GM10847 (cell line): ENCODE measurements around the gene NPPC.
A peak's percentile ranks its signal among the peaks of the same experiment; 100 is the strongest.

Experiments used
- POLR2A ChIP-seq: IDR thresholded peaks from 2 replicates; pipeline ENCODE4 v1.6.1; 2011; ENCODE audit not compliant: insufficient read length; ENCODE audit errors: extremely low read depth

NPPC gene

GRCh38 chr2:231926180-231926741 is at the start of gene NPPC:
TSS of gene NPPC (minus strand) at chr2:231926396. CDS start at chr2:231926249, 147 bp downstream.
- TF ChIP-seq POLR2A, result no peak

GRCh38 chr2:231975001-231975400 is 48.8 kb upstream of the NPPC start:
- TF ChIP-seq POLR2A, result no peak

DNA sequence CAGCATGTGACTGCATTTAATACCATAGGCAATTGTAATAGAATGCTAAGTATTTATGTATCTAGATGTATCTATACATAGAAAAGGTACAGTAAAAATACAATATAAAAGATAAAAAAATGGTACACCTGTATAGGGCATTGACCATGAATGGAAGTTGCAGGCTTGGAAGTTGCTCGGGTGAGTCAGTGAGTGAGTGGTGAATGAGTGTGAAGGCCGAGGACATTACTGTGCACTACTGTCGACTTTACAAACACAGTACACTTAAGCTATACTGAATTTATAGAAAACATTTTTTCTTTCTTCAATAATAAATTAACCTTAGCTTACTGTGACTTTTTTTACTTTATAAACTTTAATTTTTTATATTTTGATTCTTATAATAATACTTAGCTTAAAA is 44.3 kb upstream of the NPPC start:
- no peak for TF ChIP-seq POLR2A

DNA sequence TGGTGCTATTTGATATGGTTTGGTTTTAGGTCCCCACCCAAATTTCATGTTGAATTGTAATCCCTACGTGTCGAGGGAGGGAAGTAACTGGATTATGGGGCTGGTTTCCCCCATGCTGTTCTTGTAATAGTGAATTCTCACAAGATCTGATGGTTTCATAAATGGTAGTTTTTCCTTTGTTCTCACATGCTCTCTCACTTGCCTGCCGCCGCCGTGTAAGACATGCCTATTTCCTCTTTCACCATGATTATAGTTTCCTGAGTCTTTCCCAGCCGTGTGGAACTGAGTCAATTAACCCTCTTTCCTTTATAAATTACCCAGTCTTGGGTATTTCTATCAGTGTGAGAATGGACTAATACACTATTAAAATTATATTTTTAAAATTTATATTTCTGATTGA is 42.6 kb upstream of the NPPC start:
- no peak for TF ChIP-seq POLR2A

DNA sequence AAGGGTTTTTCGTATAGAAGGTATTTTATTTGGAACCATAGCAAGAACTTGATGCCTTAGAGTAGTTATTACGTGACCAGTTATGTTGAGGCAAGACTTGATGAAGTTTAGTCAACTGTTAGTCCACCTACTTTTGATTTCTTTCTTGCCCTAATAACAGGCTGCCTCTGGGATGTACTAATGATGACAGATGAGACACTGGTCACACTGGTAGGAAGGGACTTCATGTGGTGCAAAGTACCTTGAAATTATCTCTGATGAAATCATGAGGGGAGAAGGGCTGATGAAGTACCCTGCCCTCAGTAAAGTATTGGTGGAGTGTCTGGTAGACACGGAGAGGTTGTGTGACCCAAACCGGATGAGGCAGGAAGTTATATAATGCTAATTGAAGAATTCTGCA is 40.7 kb upstream of the NPPC start:
- TF ChIP-seq POLR2A, result no peak

DNA sequence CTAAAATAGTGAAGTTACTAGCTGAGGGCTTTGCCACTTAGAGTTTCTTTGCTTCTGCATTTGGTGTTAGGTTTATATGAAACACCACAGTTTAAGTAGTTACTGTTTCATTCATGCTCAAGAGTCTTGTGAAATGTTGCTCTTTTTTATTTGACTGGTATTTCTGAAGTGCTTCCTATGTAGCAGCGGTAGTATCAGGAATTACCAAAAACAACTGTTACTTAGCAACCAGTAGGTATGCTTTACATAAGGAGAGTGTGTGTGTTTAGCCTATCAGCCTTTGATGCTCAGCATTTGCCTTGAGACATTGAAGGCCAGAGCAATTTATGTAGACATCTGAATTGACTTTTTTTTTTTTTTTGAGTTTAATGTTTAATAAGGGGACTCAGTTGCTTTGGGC is 38.9 kb upstream of the NPPC start:
- TF ChIP-seq POLR2A, result no peak

- TF ChIP-seq POLR2A, result peak; percentile 31
Observed at GRCh38 chr2:231961349-231962166, 35.4 kb upstream of the NPPC start, which contains the start of gene DIS3L2. TSS of gene DIS3L2 (plus strand) at chr2:231961713. CDS start at chr2:232014928, 53,215 bp downstream.

DNA sequence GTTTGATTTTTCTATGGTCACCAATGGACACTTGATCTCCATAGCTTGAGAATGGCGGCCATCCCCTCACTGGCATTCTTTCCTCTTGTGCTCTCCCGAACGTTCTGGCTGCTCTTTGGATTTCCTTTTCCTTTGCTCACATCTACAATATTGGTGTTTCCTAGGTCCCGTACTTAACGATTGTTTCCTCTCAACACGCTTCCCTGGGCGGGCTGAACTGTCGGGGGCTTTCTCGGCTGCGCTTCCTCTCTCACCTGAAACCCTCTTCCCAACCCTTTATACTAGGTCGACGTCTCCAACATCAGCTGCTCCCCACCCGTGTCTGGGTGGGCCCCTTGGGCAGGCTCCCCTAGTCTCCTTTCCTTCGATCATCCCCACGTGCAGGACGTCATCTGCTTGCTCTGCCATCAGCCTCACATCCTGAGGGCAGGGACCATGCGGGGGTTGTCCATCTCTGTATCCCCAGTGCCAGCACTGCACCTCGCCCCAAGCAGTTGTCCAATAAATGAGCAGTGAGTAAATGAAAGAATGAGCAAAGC is 34.7 kb upstream of the NPPC start:
- no peak for TF ChIP-seq POLR2A

DNA sequence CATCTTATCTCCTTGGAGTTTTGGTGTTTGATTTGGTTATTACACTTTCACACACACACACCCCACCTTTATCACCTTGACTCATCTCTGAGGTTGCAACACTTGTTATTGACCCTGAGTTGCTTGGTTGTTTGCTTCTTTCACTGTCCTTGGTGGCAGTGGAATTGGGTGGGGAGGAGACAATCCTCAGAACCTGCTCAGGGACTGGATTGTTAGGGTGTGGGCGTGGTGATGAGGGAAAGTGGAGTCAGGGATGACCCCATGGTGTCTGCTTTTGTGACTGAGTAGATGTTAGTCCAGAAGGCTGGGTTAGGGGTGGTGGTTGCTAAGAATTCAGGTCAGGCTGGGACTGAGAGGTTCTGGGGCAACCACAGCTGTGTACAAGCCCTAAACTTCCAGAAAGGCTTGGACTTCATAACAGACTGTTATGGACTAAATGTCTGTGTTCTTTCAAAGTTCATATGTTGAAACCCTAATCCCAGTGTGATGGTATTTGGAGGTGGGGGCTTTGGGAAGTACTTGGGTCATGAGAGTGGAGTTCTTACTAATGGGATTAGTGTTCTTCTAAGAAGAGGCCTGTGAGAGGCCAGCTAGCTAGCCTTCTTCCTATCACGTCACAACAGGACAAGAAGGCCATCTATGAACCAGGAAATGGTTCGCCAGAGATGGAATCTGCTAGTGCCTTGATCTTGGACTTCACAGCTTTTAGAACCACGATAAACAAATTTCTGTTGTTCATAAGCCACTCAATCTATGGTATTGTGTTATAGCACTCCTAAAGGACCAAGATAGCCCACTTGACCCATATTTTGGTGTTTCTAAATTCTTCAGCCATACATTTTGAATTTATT is 31.9 kb upstream of the NPPC start:
- no peak for TF ChIP-seq POLR2A

GRCh38 chr2:231955758-231956472 is 29.7 kb upstream of the NPPC start:
- TF ChIP-seq POLR2A, result no peak

DNA sequence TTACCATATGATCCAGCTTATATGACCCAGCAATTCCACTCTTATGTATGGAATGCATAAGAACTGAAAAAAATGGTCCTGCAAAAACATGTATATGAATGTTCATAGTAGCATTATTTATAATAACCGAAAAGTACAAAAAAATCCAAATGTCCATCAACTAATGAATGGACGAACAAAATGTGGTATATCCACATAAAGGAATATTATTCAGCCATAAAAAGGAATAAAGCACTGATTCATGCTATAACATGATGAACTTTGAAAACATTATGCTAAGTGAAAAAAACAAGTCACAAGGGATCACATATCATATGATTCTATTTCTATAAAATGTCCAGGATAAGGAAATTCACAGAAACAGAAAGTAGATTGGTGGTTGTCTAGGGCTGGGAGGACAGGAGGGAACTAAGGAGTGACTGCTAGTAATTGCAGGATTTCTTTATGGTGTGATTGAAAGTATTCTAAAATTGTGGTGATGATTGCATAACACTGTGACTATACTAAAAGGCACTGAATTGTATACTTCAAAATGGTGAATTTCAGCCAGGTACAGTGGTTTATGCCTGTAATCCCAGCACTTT is 25.3 kb upstream of the NPPC start:
- no peak for TF ChIP-seq POLR2A

DNA sequence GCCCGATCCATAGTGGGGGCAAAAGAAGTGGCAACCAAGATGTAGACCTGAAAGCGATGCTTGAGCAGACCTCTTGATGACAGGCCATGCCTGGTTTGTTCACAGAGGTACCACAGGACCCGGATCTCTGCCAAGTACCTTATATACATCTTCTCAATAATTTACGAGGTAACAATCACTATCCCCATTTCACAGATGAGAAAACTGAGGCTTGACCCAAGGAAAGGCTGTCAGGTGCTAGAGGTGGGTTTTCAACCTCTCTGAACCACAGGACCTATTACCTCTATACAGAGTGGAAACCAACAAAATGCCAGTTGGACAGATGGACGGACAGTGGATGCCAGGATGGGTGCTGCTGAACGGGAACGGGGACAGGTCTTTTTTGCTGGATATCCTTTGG is 21.5 kb upstream of the NPPC start:
- no peak for TF ChIP-seq POLR2A

DNA sequence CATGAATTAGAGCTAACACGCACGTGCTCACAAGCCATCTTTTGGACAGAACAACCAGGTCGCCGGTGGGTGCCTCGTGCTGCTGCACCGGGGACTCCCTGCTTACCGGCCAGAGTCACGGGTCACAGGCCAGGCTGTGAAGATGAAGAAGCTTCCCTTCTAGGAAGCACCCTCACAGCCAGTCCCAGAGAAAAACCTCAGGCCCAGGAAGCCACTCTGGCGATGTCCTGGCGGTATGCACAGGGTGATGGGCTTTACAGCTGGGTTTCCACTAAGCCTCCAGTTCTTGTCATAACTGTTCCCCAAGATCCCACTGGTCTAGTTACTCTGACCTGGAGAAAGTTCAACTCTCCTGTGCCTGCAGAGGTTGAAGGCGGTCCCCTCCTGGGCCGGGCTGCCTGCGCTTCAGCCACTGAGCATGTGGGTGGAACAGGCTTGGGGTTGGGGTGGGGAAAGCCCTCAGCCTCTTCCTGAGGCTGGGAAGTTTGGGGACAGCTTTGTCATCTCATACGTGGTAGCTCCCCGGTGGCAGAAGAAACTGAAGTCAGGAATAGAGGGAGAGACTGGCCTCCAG is 20.1 kb upstream of the NPPC start:
- no peak for TF ChIP-seq POLR2A

GRCh38 chr2:231942180-231942579 is 16.0 kb upstream of the NPPC start:
- no peak for TF ChIP-seq POLR2A

DNA sequence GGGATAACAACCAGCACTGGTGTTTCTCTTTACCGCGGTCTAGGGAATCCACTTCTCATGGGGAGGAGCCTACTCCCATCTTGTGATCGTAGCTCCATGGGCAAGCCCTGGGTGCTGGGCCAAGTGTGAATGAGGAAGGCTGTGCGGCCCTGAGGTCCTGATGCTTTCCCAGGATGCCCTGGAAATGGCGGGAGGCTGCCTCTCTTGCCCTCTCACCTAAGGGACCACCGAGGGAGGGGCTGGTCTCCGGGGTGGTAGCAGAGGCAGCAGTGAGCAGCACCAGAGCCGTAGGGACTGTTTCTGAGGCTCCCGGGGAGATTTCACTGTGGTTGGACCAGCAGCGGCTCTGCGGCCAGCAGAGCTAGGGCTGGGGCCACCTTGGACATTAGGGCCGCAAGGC is 15.5 kb upstream of the NPPC start:
- no peak for TF ChIP-seq POLR2A

- TF ChIP-seq POLR2A, result no peak
Observed at GRCh38 chr2:231940795-231941194, 14.6 kb upstream of the NPPC start.
